K562 (cell line): Measurements from ENCODE around the gene PACRG. TPM values are rescaled to one million over a fixed set of nuclear protein-coding genes. Genes with fewer than 3 reads are reported as not detected.

ENCODE experiments used
- MAZ ChIP-seq, 2 experiments: fragments of 450-650 bp in 1 of 2; sonication (generic) in 1 of 2; formaldehyde crosslinking; IDR thresholded peaks in 1 of 2; conservative IDR thresholded peaks in 1 of 2; 2 replicates each; pipeline versions ENCODE4 v1.4.0 to v1.5.0; 2020; ENCODE audit warnings: mild to moderate bottlenecking in 1 of 2, missing genetic modification reagents in 1 of 2
- NR2C2 ChIP-seq, 2 experiments: fragments of 200-800 bp in 1 of 2; sonication (Bioruptor generic) in 1 of 2; sonication (generic) in 1 of 2; formaldehyde crosslinking in 1 of 2; IDR thresholded peaks; 2 replicates each; pipeline versions ENCODE4 v1.6.1 to v1.8.0; 2016 to 2022; ENCODE audit warnings: mild to moderate bottlenecking in 1 of 2, missing compliant biosample characterization in 1 of 2, missing genetic modification characterization in 1 of 2, missing genetic modification reagents in 1 of 2
- NUFIP1 ChIP-seq: fragments of 450-650 bp; IDR thresholded peaks from 2 replicates; pipeline ENCODE4 v1.6.1; 2018; ENCODE audit not compliant: partially characterized antibody
- PTBP1 ChIP-seq: fragments of 200-400 bp; formaldehyde crosslinking; IDR thresholded peaks from 2 replicates; pipeline ENCODE4 v1.6.1; 2017; ENCODE audit warnings: low read depth, low read length
- RAD51 ChIP-seq: fragments of 450-650 bp; IDR thresholded peaks from 2 replicates; pipeline ENCODE4 v1.7.1; 2016; ENCODE audit warnings: low read depth, mild to moderate bottlenecking, borderline replicate concordance
- RFX5 ChIP-seq: IDR thresholded peaks from 2 replicates; pipeline ENCODE4 v1.6.1; 2011; ENCODE audit warnings: low read depth, mild to moderate bottlenecking, improper control_type of control experiment, low read length
- SMAD3 ChIP-seq: fragments of 450-650 bp; formaldehyde crosslinking; conservative IDR thresholded peaks from 2 replicates; pipeline ENCODE4 v1.4.0; 2020; ENCODE audit warnings: mild to moderate bottlenecking
- SRF ChIP-seq, 2 experiments: fragments of 250-450, 450-650 bp in 1 of 2; sonication (Bioruptor Pico) in 1 of 2; sonication (generic) in 1 of 2; formaldehyde crosslinking; IDR thresholded peaks; 2 replicates each; pipeline versions ENCODE4 v1.5.0 to v1.5.1; 2020 to 2022; ENCODE audit warnings: mild to moderate bottlenecking in 1 of 2, missing genetic modification reagents in 1 of 2
- ZBTB43 ChIP-seq: sonication (generic); formaldehyde crosslinking; IDR thresholded peaks from 2 replicates; pipeline ENCODE4 v1.8.0; 2023; ENCODE audit warnings: mild to moderate bottlenecking, missing genetic modification reagents
- polyA plus RNA-seq, 8 experiments: library from polyadenylated mRNA; depleted of rRNA in 4 of 8; stranded (reverse) in 5 of 8; unstranded in 3 of 8; fragments of >200 nt; fragmentation: Nextera tagmentation in 2 of 8; fragmentation: Illumina TruSeq in 1 of 8; extraction: Ambion mirVana in 2 of 8; extraction: Trizol in 1 of 8; gene quantifications; 2 replicates each; pipeline versions ENCODE4 v1.2.1 to v1.2.3, GENCODE V29; 2011 to 2014; ENCODE audit warnings: inconsistent platforms in 1 of 8, missing spikeins in 1 of 8
- total RNA-seq, 7 experiments: library from RNA; depleted of rRNA in 6 of 7; stranded (reverse); fragments of >200 nt in 6 of 7; fragmentation: Illumina TruSeq in 2 of 7; extraction: Trizol in 2 of 7; gene quantifications; 2 replicates each; pipeline versions ENCODE4 v1.2.1 to v1.2.3, GENCODE V29; 2011 to 2021; ENCODE audit warnings: low replicate concordance in 1 of 7
- TF ChIP-seq, protein P1 (sequence below): fragments of 250-450 bp; sonication (Bioruptor Pico); IDR thresholded peaks from 2 replicates; pipeline ENCODE4 v1.4.0; 2020; ENCODE audit warnings: borderline replicate concordance

Gene PACRG
- total and polyA plus RNA-seq, 9 of the 15 experiments (the other 6 are each of a cell fraction or from before 2014, with no cell fraction given): 0.04 TPM; not detected in 8

DNA sequence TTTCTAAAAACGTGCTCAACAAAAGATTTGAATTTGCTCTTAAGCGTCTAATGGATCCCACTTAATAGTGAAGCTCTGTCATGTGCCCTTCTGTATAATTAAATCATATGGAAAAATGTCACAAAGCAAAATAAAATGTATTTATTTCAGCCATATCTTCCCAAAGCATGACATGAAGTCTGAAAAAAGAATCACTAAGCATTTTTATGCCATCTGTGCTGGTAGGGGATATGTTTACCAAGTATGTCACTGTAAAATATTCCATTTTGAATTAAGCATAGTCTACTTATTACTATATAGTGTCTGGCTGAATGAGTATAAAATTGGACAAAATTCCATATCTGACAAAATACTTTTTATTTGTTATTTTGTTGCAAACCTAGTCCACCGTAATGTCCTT is 438.7 kb downstream of the PACRG start (continued):
- TF ChIP-seq NUFIP1 (no peak), PTBP1 (no peak), SRF (CRISPR knock-in tag; IDR thresholded peaks at IDR 0.05) (no peak), RAD51 (no peak), MAZ (CRISPR knock-in tag; conservative IDR thresholded peaks at IDR 0.05 in 1 of 2, IDR thresholded peaks at IDR 0.05 in 1 of 2) (no peak), ZBTB43 (no peak), SMAD3 (CRISPR knock-in tag) (no peak), RFX5 (no peak), NR2C2 (CRISPR knock-in tag; IDR thresholded peaks at IDR 0.05) (no peak), NR2C2 (tag; IDR thresholded peaks at IDR 0.05) (no peak)
- TF ChIP-seq, protein P1, sequence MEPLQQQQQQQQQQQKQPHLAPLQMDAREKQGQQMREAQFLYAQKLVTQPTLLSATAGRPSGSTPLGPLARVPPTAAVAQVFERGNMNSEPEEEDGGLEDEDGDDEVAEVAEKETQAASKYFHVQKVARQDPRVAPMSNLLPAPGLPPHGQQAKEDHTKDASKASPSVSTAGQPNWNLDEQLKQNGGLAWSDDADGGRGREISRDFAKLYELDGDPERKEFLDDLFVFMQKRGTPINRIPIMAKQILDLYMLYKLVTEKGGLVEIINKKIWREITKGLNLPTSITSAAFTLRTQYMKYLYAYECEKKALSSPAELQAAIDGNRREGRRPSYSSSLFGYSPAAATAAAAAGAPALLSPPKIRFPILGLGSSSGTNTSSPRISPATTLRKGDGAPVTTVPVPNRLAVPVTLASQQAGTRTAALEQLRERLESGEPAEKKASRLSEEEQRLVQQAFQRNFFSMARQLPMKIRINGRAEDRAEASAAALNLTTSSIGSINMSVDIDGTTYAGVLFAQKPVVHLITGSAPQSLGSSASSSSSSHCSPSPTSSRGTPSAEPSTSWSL (CRISPR knock-in tag): no peak
